GM19324 (cell line): Measurements from ENCODE around the gene PTPRQ.

Experiments
- ATAC-seq: cut with Tn5 transposase; IDR thresholded peaks from one replicate; pipeline ENCODE4 v1.9.1; 2021; ENCODE audit warnings: mild to moderate bottlenecking, moderate library complexity; ENCODE audit not compliant: unreplicated experiment, low FRiP score

The PTPRQ gene

DNA sequence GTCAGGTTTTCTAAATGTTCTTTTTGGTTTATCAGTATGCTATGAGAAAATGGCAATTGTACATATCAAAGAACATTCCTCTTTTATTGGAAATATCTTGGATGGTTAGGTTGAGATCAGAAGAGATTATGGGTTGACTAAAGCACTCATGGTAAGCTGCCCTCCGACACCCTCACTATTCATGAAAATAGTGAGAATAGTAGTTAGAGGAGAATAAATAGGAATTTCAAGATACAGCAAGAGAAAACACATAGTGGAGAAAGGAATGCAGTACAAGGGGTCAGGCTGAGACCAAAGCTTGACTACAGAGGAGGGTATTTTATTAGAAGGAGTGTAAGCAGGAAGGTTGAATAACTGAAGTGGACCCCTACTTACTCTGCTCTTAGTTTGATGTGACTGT, 112.5 kb downstream of the PTPRQ start:
- ATAC-seq: no peak

DNA sequence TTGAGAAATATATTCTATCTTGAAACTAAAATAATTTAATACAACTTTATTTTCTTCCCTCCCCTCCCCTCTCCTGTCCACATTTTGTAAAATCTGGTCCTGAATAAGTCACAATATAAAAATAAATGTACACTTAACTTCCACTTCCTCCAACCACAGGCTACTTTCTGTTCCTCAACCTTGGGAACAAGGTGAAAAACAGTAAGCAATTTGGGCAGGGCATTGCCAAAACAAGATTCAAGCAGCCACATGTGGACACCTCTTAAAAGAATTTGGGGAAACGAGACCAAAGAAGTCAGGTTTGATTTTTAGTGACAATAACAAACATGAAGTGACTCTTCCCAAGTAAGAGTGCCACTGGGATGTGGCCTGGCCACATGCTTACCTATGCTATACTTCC, 115.7 kb downstream of the PTPRQ start:
- no peak for ATAC-seq

GRCh38 chr12:80565271-80565670, 121.2 kb downstream of the PTPRQ start:
- ATAC-seq: no peak

GRCh38 chr12:80567401-80567800, 123.4 kb downstream of the PTPRQ start:
- no peak for ATAC-seq

DNA sequence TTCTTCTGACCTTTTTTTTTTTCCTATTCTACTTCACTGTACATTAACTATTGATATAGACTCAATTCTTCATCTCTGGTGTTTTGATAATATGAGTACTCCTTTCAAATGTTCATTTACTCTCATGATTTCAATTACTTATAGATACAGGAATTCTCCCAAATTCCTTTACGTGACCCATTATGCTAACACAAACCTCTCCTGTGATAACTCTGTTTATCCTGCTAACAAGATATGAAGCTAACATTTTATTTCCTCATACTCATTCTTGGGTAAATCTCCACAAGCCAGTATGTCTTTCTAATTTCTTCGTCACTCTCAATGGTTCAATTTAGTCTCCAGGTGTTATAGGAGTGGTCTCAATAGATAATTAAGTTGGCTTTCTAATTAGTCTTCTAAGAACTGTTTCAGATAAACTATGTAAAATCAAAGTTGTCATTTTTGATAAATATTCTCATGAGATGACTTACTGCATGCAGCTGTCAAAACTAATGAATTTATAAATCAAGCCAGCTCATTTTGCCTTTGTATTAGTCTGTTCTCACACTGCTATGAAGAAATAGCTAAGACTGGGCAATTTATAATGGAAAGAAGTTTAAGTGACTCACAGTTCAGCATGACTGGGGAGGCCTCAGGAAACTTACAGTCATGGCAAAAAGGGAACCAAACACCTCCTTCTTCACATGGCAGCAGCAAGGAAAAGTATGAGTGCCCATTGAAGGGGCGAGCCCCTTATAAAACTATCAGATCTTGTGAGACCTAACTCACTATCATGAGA, 132.8 kb downstream of the PTPRQ start:
- ATAC-seq: no peak

- ATAC-seq: no peak
Observed at GRCh38 chr12:80580254-80580653, 136.2 kb downstream of the PTPRQ start.

GRCh38 chr12:80581783-80582182, 137.7 kb downstream of the PTPRQ start:
- no peak for ATAC-seq

DNA sequence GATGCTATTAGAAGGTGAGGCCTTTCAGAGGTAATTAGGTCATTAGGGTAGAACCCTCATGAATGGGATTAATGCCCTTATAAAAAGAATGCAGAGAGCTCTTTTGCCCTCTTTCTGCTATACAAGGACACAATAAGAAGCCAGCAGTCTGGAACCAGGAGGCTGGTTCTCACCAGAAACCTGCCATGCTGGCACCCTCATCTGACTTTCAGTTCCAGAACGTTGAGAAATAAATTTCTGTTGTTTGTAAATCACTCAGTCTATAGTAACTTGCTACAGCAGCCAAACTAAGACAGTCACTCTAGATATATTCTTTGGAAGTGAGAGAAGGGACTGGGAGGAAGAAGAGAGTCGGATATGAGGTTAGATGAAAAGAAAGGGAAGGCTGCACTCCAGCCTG, 138.4 kb downstream of the PTPRQ start:
- peak; percentile 78 for ATAC-seq

DNA sequence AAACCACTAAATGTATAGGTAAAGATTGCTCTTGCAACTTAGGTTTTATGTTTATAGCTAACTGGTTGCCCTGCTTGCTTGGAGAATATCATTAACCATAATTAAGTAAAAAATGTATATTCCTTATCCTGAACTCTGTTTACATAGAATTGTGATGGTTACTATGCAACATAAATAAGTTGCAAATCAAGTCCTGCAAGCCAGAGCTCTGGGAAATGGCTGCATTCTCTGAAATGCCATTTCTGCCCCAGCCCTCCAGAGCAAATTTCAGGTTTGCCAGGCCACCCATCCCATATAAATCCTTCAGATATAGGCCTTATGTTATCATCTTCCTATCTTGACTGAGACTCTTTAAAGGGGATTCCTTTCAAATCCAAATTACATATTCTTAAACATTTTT, 145.0 kb downstream of the PTPRQ start:
- ATAC-seq: no peak

- no peak for ATAC-seq
Observed at GRCh38 chr12:80590085-80590484, 146.1 kb downstream of the PTPRQ start.

- ATAC-seq: no peak
Observed at GRCh38 chr12:80593766-80594165, 149.7 kb downstream of the PTPRQ start.

GRCh38 chr12:80596509-80596908, 152.5 kb downstream of the PTPRQ start:
- no peak for ATAC-seq

- no peak for ATAC-seq
Observed at GRCh38 chr12:80598004-80598606, 154.1 kb downstream of the PTPRQ start.

GRCh38 chr12:80602455-80602854, 158.4 kb downstream of the PTPRQ start:
- ATAC-seq: no peak

GRCh38 chr12:80607361-80608135, 163.5 kb downstream of the PTPRQ start:
- ATAC-seq: no peak

- no peak for ATAC-seq
Observed at GRCh38 chr12:80617733-80618132, 173.7 kb downstream of the PTPRQ start.

- ATAC-seq: no peak
Observed at GRCh38 chr12:80620281-80620680, 176.2 kb downstream of the PTPRQ start.

DNA sequence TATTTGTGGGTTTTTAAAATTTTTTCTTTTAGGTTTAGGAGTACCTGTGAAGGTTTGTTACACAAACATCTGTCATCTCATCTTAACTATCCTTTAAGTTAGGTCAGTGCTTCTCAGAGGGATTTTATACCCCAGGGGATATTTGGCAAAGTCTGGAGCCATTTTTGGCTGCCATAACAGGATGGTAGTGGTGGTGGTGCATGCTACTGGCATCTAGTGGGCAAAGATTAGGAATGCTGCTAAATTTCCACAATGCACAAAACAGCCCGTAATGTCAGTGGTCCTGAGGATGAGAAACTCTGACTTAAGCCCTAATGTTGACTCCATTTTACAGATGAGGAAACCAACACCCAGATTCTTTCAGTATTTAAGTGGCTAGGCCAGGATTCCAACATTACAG, 178.2 kb downstream of the PTPRQ start:
- ATAC-seq: no peak

DNA sequence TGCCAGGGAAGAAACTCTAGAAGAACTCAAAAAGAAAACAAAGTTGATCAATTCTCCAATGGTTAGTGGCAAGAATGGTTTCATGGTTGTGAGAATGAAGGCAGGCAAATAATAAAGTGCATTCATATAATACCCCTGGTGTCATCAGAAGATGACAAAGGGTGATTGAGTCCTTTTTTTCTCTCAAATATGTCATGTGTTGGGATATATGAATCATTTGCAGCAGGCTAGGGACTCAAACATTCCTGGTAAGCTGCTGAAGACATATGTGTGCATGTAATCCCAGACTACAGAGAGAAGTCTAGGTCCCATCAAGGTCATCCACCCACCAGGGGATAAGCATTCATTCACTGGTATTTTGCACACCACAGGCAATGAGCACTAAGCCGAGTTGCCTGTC, 181.0 kb downstream of the PTPRQ start:
- ATAC-seq: no peak

- ATAC-seq: no peak
Observed at GRCh38 chr12:80625901-80626300, 181.9 kb downstream of the PTPRQ start.

- no peak for ATAC-seq
Observed at GRCh38 chr12:80627782-80628181, 183.7 kb downstream of the PTPRQ start.

DNA sequence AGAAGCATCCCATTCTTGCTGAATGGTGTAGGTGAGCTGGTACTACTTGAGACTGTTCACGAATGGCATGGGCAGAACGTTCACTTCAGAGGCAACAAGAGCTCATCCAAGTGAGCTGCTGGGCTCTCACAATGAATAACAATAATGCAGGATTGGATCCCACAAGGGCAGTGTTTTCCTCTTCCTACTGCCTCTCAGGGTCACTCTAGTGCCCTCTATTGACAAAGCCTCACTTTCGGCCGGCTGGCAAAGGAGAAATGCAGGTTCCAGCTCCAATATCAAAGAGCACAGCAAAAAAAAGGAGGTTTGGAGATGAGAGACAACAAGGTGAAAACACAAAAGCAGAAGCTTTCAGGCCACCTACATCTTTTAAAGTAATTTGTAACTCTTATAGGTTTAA, 188.8 kb downstream of the PTPRQ start:
- ATAC-seq: no peak
